SK-N-SH treated with all-trans-retinoic acid at 6 μM for 48 hours (cell line): ENCODE data around the gene CACNA1I.

Experiments used
- ATAC-seq: fragments of 200-7000 bp; cut with Tn5 transposase; 3 replicates; pipeline ENCODE4 v1.9.1; 2020; ENCODE audit warnings: mild to moderate bottlenecking, moderate library complexity
- ARNTL ChIP-seq: fragments of 450-650 bp; formaldehyde crosslinking; IDR thresholded peaks from 2 replicates; pipeline ENCODE4 v1.5.0; 2020; ENCODE audit warnings: low read depth, mild to moderate bottlenecking, moderate library complexity, borderline replicate concordance
- BACH2 ChIP-seq: fragments of 250-450 bp; sonication (Bioruptor Pico); IDR thresholded peaks from 2 replicates; pipeline ENCODE4 v1.9.0; 2021; ENCODE audit warnings: mild to moderate bottlenecking, borderline replicate concordance
- CSDC2 ChIP-seq: fragments of 250-450 bp; sonication (Bioruptor Pico); IDR thresholded peaks from 2 replicates; pipeline ENCODE4 v1.5.0; 2020; ENCODE audit warnings: mild to moderate bottlenecking, moderate library complexity
- CSRNP3 ChIP-seq: fragments of 250-450 bp; sonication (Bioruptor Pico); IDR thresholded peaks from 2 replicates; pipeline ENCODE4 v1.5.1; 2021; ENCODE audit warnings: mild to moderate bottlenecking, moderate library complexity
- ESRRG ChIP-seq: fragments of 250-450 bp; sonication (Bioruptor Pico); IDR thresholded peaks from 2 replicates; pipeline ENCODE4 v1.6.1; 2021; ENCODE audit warnings: mild to moderate bottlenecking
- GLIS3 ChIP-seq: fragments of 250-450 bp; sonication (Bioruptor Pico); IDR thresholded peaks from 2 replicates; pipeline ENCODE4 v1.5.0; 2020; ENCODE audit warnings: mild to moderate bottlenecking, moderate library complexity
- ISL1 ChIP-seq: fragments of 250-450 bp; sonication (Bioruptor Pico); IDR thresholded peaks from 2 replicates; pipeline ENCODE4 v2.1.2; 2022; ENCODE audit warnings: mild to moderate bottlenecking, moderate library complexity
- OSR1 ChIP-seq: fragments of 250-450 bp; sonication (Bioruptor Pico); IDR thresholded peaks from 2 replicates; pipeline ENCODE4 v1.8.0; 2022; ENCODE audit warnings: moderate library complexity, mild to moderate bottlenecking, inconsistent platforms
- PATZ1 ChIP-seq: fragments of 250-450 bp; sonication (Bioruptor Pico); IDR thresholded peaks from 2 replicates; pipeline ENCODE4 v1.8.0; 2020; ENCODE audit warnings: mild to moderate bottlenecking, moderate library complexity, borderline replicate concordance
- PPARA ChIP-seq: fragments of 250-450 bp; sonication (Bioruptor Pico); IDR thresholded peaks from 2 replicates; pipeline ENCODE4 v1.5.0; 2020; ENCODE audit warnings: mild to moderate bottlenecking, borderline replicate concordance
- RARB ChIP-seq: fragments of 250-450 bp; sonication (Bioruptor Pico); IDR thresholded peaks from 2 replicates; pipeline ENCODE4 v1.8.0; 2021; ENCODE audit warnings: mild to moderate bottlenecking, moderate library complexity
- SNAI2 ChIP-seq: fragments of 250-450 bp; sonication (Bioruptor Pico); IDR thresholded peaks from 2 replicates; pipeline ENCODE4 v1.5.0; 2020; ENCODE audit warnings: mild to moderate bottlenecking, moderate library complexity
- TCF4 ChIP-seq: fragments of 250-450 bp; sonication (Bioruptor Pico); IDR thresholded peaks from 2 replicates; pipeline ENCODE4 v1.8.0; 2021; ENCODE audit warnings: mild to moderate bottlenecking, moderate library complexity, borderline replicate concordance
- TOX ChIP-seq: fragments of 250-450 bp; sonication (Bioruptor Pico); IDR thresholded peaks from 2 replicates; pipeline ENCODE4 v1.8.0; 2021; ENCODE audit warnings: mild to moderate bottlenecking, moderate library complexity, borderline replicate concordance
- TSHZ2 ChIP-seq: fragments of 250-450 bp; sonication (Bioruptor Pico); IDR thresholded peaks from 2 replicates; pipeline ENCODE4 v1.5.0; 2020; ENCODE audit warnings: mild to moderate bottlenecking, moderate library complexity
- ZC3H10 ChIP-seq: fragments of 250-450 bp; sonication (Bioruptor Pico); IDR thresholded peaks from 2 replicates; pipeline ENCODE4 v1.5.1; 2021; ENCODE audit warnings: mild to moderate bottlenecking, moderate library complexity
- ZFP30 ChIP-seq: fragments of 450-650 bp; formaldehyde crosslinking; IDR thresholded peaks from 2 replicates; pipeline ENCODE4 v1.5.0; 2022; ENCODE audit warnings: mild to moderate bottlenecking, moderate library complexity
- ZNF70 ChIP-seq: fragments of 450-650 bp; formaldehyde crosslinking; IDR thresholded peaks from 2 replicates; pipeline ENCODE4 v1.5.0; 2020; ENCODE audit warnings: mild to moderate bottlenecking, moderate library complexity
- ZNF8 ChIP-seq: fragments of 450-650 bp; formaldehyde crosslinking; IDR thresholded peaks from 2 replicates; pipeline ENCODE4 v1.5.0; 2020; ENCODE audit warnings: mild to moderate bottlenecking, moderate library complexity
- TF ChIP-seq, protein P1 (sequence below): fragments of 250-450 bp; sonication (Bioruptor Pico); IDR thresholded peaks from 2 replicates; pipeline ENCODE4 v1.8.0; 2021; ENCODE audit warnings: low read depth, mild to moderate bottlenecking, moderate library complexity, borderline replicate concordance

Gene CACNA1I

GRCh38 chr22:39560127-39560526, 10.4 kb upstream of the CACNA1I start:
- ATAC-seq, result no peak
- no peak for TF ChIP-seq PATZ1
- no peak for TF ChIP-seq GLIS3
- TF ChIP-seq BACH2, result no peak
- TF ChIP-seq ZC3H10 (CRISPR knock-in tag), result no peak
- TF ChIP-seq ESRRG, result no peak
- no peak for TF ChIP-seq RARB (CRISPR knock-in tag)
- TF ChIP-seq ARNTL (CRISPR knock-in tag), result no peak
- no peak for TF ChIP-seq ZNF8 (CRISPR knock-in tag)
- no peak for TF ChIP-seq PPARA (CRISPR knock-in tag)
- no peak for TF ChIP-seq OSR1 (CRISPR knock-in tag)
- TF ChIP-seq ISL1 (CRISPR knock-in tag), result no peak
- no peak for TF ChIP-seq CSRNP3 (CRISPR knock-in tag)
- TF ChIP-seq ZFP30, result no peak

DNA sequence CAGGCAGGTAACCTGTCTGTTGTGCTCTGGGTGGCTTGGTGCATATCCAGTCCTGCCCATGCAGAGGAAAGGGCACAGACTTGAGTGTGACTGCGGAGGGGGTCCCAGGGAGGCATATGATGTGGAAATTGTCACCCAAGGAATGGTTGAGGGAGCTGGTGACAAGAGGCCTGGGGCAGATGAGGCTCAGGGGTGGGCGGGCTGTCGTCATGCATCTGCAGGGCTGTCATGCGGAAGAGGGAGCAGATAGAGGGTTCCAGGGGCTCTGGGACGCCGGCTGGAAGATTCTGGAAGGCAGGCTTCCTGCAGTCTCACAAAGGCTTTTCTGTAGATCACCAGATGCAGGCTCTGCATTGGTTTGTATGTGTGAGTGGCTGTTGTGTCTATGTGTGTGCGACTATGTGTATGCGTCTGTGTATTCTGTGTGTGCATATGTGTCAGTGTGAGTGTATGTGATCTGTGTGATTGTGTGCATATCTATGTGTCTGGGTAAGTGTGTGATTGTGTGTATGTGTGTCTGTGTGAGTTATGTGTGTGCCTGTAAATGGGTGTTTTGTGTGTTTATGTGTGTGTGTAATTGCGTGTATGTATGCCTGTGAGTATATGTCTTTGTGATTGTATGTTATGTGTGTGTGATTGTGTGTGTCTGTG, 7.6 kb upstream of the CACNA1I start:
- ATAC-seq, result no peak
- TF ChIP-seq TCF4 (CRISPR knock-in tag) (no peak), SNAI2 (no peak), TOX (CRISPR knock-in tag) (no peak), TSHZ2 (no peak), OSR1 (CRISPR knock-in tag) (no peak), BACH2 (no peak), ESRRG (no peak), CSRNP3 (CRISPR knock-in tag) (no peak), ARNTL (CRISPR knock-in tag) (no peak), ZNF8 (CRISPR knock-in tag) (no peak), ZNF70 (CRISPR knock-in tag) (no peak)
- TF ChIP-seq, protein P1, sequence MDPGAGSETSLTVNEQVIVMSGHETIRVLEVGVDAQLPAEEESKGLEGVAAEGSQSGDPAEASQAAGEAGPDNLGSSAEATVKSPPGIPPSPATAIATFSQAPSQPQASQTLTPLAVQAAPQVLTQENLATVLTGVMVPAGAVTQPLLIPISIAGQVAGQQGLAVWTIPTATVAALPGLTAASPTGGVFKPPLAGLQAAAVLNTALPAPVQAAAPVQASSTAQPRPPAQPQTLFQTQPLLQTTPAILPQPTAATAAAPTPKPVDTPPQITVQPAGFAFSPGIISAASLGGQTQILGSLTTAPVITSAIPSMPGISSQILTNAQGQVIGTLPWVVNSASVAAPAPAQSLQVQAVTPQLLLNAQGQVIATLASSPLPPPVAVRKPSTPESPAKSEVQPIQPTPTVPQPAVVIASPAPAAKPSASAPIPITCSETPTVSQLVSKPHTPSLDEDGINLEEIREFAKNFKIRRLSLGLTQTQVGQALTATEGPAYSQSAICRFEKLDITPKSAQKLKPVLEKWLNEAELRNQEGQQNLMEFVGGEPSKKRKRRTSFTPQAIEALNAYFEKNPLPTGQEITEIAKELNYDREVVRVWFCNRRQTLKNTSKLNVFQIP (CRISPR knock-in tag), result no peak

DNA sequence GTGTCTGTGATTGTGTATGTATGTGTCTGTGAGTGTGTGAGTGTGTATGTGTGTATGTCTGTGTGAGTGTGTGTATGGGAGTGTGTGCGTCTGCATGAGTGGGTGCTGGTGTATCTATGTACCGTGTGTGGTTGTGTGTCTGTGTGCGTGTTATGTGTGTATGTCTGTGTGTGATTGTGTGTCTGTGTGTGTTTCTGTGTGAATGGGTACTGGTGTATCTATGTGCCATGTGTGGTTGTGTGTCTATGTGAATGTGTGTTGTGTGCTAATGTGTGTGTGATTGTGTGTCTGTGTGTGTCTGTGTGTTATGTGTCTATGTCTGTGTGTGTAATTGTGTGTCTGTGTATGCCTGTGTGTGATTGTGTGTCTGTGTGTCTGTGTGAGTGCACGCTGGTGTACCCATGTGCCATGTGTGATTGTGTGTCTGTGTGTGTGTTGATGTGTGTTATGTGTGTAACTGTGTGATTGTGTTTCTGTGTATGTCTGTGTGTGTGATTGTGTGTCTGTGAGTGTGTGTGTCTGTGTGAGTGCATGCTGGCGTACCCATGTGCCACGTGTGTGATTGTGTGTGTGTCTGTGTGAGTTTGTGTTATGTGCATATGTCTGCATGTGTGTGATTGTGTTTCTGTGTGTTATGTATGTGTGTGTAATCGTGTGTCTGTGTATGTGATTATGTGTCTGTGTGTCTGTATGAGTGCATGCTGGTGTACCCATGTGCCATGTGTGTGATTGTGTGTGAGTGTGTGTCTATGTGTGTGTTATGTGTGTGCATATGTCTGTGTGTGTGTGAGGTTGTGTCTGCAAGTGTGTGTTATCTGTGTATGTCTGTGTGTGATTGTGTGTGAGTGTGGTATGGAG, 6.8 kb upstream of the CACNA1I start:
- no peak for TF ChIP-seq CSDC2 (CRISPR knock-in tag)
- TF ChIP-seq ZNF8 (CRISPR knock-in tag), result no peak
- TF ChIP-seq CSRNP3 (CRISPR knock-in tag), result no peak
- ATAC-seq, result no peak
